GM12874 (cell line): ENCODE data around the gene CSRNP3.

ENCODE experiments used
- TF ChIP-seq, protein P1 (sequence below): IDR thresholded peaks from 2 replicates; pipeline ENCODE4 v1.5.1; 2011; ENCODE audit warnings: low read depth, mild to moderate bottlenecking, control low read depth, low read length, moderate library complexity; ENCODE audit not compliant: insufficient read depth

CSRNP3 gene

DNA sequence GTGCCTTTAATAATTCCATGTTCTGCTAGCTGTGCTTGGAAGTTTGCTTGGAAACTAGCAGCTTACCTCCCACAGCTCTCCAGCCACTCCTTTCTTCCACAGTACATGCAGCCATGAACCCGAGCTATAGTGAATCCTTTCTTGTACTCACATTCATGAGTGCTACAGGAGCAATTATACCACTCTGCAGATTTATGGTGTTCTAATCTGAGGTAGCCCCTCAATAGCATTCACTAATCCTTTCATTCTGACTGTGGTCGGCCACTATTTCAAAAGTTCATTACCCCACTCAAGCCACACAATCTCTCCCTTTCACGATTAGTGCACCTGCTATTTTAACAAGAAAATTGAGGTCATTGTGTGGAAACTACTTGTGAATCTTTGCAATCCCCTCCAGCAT is 53.2 kb downstream of the CSRNP3 start:
- TF ChIP-seq, protein P1, sequence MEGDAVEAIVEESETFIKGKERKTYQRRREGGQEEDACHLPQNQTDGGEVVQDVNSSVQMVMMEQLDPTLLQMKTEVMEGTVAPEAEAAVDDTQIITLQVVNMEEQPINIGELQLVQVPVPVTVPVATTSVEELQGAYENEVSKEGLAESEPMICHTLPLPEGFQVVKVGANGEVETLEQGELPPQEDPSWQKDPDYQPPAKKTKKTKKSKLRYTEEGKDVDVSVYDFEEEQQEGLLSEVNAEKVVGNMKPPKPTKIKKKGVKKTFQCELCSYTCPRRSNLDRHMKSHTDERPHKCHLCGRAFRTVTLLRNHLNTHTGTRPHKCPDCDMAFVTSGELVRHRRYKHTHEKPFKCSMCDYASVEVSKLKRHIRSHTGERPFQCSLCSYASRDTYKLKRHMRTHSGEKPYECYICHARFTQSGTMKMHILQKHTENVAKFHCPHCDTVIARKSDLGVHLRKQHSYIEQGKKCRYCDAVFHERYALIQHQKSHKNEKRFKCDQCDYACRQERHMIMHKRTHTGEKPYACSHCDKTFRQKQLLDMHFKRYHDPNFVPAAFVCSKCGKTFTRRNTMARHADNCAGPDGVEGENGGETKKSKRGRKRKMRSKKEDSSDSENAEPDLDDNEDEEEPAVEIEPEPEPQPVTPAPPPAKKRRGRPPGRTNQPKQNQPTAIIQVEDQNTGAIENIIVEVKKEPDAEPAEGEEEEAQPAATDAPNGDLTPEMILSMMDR = no peak

DNA sequence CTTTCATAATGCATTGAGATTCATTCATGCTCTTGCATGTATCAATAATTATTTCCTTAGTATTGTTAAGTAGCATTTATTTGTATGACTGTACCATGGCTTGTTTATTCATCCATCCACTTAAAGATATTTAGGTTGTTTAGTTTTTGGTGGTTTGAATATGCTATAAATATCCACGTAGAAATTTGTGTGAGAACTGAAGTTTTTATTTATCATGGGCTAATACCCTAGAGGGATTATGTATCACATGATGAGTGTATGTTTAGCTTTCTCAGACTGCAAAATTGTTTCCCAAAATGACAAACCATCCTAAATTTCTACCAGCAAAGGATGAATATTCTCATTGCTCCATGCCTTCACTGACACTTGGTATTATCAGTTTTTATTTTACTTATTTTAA is 55.2 kb downstream of the CSRNP3 start:
- TF ChIP-seq, protein P1 = no peak

DNA sequence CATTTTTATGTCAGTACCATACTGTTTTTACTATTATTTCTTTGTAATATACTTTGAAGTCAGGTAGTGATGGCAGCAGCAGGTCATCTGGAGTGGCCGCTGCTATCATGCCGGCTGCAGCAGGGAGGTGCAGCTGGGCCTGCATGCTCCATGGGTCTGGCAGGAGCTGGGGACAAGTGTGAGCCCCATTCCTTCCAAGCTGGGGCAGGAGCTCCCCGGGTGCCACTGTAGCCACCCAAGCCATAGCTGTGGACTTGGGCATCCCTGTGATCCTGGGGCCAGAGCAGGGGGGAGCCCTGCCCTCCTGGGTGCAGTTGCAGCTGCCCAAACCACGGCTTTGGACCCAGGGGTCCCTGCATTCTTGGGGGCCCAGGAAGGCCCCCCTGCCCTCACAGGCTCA is 59.2 kb downstream of the CSRNP3 start:
- TF ChIP-seq, protein P1 = no peak

DNA sequence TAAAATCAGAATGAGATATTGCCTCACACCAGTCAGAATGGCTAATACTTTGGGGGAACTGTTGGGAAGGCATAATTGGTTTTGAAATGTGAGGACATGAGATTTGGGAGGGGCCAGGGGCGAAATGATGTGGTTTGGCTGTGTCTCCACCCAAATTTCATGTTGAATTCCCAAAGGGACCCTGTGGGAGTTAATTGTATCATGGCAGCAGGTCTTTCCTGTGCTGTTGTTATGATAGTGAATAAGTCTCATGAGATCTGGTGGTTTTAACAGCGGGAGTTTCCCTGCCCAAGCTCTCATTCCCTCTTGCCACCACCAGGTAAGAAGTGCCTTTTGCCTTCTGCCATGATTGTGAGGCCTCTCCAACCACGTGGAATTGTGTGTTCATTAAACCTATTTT is 59.6 kb downstream of the CSRNP3 start:
- TF ChIP-seq, protein P1 = no peak

DNA sequence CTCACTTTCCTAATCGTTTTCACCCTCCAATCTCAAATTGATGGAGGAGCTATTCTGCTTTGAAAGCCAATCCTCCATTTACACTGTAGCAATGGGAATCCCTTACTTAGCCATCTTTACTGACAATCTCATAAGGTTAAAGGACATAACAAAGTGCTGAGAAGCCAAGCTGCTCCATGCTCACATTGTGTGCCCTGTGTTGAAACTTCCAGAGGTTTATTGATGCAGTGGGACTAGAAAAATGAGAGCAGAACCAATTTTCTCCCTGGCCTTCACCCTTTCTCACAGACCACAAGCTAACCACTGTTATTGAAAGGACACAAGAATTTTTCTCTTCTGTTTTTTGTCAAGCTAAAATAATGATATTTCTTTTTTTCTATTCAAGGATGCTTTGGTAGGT is 63.8 kb downstream of the CSRNP3 start:
- TF ChIP-seq, protein P1 = no peak

DNA sequence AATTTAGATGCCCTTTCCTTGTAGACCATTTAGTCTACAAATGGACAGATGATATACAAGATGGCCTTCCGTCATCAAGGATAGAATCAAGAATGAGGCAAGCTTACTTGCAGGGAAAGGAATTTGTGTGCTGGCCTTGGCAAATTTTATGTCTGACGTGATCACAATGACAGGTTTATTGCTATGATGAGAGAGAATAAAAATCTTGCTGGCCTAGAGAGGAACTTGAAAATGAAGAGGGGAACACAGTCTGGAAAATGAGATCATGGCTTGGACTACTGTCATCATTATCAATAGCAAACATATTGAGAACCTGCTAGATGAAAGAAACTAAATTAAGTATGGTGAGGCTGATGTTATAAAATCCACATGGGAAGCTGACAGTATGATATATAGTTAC is 66.0 kb downstream of the CSRNP3 start:
- TF ChIP-seq, protein P1 = no peak

DNA sequence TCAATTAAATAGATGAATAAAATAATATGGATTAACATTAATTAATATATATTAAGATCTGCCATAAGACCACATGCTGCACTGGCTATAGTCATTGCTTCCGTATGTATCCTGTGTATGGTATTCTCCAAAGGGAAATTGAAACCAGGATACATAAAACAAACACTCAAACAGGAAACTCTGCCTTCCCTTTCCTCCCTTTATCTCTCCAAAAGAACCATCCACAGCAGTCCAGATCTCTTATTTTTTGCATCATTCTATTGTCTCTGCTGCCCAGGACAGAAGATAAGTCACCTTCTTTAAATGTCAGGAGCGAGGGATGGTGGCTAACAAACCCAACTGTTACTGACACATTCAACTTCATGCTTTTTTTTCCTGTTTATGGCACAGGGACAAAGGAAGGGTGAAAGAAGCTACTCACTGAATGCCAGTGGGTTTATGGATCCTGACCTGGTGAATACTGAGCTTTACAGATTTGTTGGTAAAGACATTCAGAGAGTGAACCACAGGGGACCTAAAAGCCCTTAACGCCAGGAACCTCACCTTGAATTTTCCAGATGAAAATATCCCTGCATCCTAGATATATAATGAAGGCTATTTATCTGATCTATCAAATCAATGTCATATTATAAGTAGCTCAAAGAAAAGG is 67.5 kb downstream of the CSRNP3 start:
- TF ChIP-seq, protein P1 = no peak
